Stromal cell of bone marrow (primary cell): Measurements from ENCODE around the gene VANGL1.

Source experiments
- DNase-seq: peaks from one replicate; pipeline ENCODE4 v3.0.0-alpha.2; 2012; ENCODE audit warnings: low read depth

VANGL1 gene

GRCh38 chr1:115705085-115705951 is 63.5 kb downstream of the VANGL1 start:
- no peak for DNase-seq

DNA sequence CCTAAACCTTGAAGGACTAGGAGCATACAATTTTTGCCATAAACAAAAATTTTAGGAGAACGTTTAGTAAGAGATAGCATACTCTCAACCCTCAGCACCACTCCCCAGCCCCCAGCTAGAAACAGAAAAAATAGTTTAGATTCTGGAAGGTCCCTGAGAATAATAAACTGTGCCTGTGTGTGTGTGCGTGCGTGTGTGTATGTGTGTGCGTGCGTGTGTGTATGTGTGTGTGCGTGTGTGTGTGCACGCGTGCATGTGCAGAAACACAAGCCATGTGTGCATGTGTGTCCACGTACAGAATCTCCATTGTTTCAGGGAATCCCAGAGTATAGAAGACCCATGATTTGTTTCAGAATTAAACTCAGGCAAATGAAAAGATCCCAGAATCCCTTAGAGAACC is 64.2 kb downstream of the VANGL1 start:
- no peak for DNase-seq

- peak; percentile 15 for DNase-seq
Measured at GRCh38 chr1:115706587-115707425, 65.0 kb downstream of the VANGL1 start.

- no peak for DNase-seq
Measured at GRCh38 chr1:115710859-115711624, 69.3 kb downstream of the VANGL1 start.

- DNase-seq = no peak
Measured at GRCh38 chr1:115712911-115713609, 71.3 kb downstream of the VANGL1 start.

DNA sequence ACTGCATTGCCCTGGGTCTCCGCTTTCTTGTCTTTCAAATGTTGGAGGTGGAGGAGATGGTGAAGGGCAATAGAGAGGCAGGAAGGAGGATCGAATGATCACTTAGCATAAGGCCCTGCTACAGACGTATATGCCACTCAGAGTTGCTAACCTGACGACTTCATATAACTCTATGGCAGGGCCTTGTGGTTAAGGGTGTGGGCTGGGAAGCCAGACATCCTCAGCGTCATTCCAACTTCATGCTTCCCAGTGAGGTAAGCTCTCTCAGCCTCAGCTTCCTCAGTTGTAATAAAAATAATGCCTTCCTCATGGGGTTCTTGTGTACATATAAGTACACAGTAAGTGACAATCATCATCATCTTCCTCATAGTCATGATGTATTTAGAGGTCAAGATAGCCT is 72.1 kb downstream of the VANGL1 start:
- no peak for DNase-seq

- DNase-seq = no peak
Measured at GRCh38 chr1:115714572-115715141, 72.9 kb downstream of the VANGL1 start.

- no peak for DNase-seq
Measured at GRCh38 chr1:115717541-115717940, 75.8 kb downstream of the VANGL1 start.

GRCh38 chr1:115718011-115718754 is 76.4 kb downstream of the VANGL1 start:
- no peak for DNase-seq

- no peak for DNase-seq
Measured at GRCh38 chr1:115719285-115719684, 77.5 kb downstream of the VANGL1 start.

- no peak for DNase-seq
Measured at GRCh38 chr1:115722221-115722620, 80.5 kb downstream of the VANGL1 start.

- DNase-seq = no peak
Measured at GRCh38 chr1:115723756-115724155, 82.0 kb downstream of the VANGL1 start.

GRCh38 chr1:115725600-115725999 is 83.8 kb downstream of the VANGL1 start:
- DNase-seq = no peak

GRCh38 chr1:115726161-115726560 is 84.4 kb downstream of the VANGL1 start:
- DNase-seq = no peak

DNA sequence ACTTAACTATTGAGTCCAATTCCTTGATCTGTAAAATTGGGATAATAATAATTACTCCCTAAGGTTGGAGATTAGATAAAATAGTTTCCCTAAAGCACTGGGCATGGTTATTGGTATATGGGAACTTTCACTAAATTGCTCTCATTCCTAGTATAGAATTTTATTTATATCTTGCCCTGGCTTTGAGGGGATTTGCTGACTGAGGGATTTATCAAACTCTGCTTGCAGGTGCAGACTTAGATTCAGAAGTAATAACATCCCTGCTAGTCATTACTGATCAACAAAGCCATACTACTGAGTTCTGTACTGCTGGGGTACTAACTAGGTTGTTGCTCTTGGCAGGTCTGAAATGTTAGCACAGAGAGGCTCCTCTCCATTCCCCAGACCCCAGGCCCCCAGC is 84.8 kb downstream of the VANGL1 start:
- no peak for DNase-seq

DNA sequence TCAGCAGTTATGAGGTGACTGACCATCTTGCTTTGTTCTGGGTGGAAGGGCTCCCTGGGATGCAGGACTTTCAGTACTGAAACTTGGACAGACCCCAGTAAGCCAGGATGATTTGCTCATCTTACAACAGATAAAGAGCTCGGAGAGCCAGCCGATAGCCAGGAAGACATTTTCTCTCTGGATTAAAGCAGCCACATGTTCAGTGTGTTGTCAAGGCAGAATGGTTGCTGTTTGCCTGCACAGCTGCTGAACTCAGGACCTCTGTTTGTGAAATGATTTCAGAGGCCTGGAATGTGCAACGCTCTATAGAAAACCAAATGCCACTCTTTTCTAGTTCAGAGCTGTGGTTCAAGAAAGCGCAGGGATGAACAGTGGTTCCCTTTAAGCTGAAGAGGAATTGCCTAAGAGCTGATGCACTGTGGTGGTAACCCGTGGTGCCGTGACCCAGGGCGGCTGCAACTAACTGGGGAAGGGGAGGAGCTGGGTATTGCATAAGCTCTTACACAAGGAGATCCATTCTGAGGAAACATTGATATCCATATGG is 86.0 kb downstream of the VANGL1 start:
- DNase-seq = peak; percentile 91

GRCh38 chr1:115728341-115728740 is 86.6 kb downstream of the VANGL1 start:
- DNase-seq = no peak

DNA sequence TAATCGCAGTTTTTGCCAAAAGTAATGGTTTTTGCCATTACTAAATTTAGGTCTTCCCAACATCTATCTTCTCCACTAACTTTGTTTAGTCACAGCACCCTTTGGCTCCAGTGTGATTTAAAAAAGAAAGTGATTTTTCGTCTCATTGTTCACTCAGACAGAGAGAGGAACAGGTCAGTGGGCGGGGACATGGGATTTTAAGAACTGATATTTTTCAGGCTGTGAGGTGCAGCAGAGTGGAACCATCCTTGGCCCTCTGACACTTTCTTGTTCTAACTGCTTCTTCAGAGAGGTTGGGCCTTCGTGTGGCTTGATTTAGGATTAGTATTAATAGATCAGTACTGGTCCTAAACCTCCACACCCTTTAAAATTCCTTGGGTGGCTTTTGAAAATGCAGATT is 88.0 kb downstream of the VANGL1 start:
- no peak for DNase-seq

GRCh38 chr1:115732316-115732715 is 90.5 kb downstream of the VANGL1 start:
- no peak for DNase-seq

GRCh38 chr1:115740811-115741210 is 99.0 kb downstream of the VANGL1 start:
- no peak for DNase-seq
